Activated CD8-positive, alpha-beta memory T cell treated with anti-CD3 and anti-CD28 coated beads, Interleukin-2, amount 10 ng/mL, durations not matched to agents 7 days and 5 days (primary cell): ENCODE results near the gene ACADL. TPM values are rescaled to one million over a fixed set of nuclear protein-coding genes. Genes with fewer than 3 reads are reported as not detected.
A peak's percentile ranks its signal among the peaks of the same experiment; 100 is the strongest.
"Not testable (repeated sequence)": the region's sequence is repeated elsewhere in the genome, so short reads cannot be mapped to it uniquely, and the experiment has no call there.

Experiments used
- ATAC-seq: fragments of 150-1000 bp; cut with Tn5 transposase; one replicate; pipeline ENCODE4 v1.10.0; 2021; ENCODE audit warnings: moderate library complexity
- CTCF ChIA-PET: fragments of 350-600 bp; sonication (Branson Sonifier 250); formaldehyde crosslinking; loops from one replicate; lab custom pipeline; 2021; ENCODE audit warnings: antibody characterized with exemption; lab: Charles Lee
- DNase-seq: peaks from one replicate; pipeline ENCODE4 v3.0.0-alpha.2; 2020
- H3K27ac Mint-ChIP-seq: one replicate; pipeline ENCODE4 v1.8.0; 2021; ENCODE audit warnings: mild to moderate bottlenecking, mixed read lengths
- H3K27me3 Mint-ChIP-seq: one replicate; pipeline ENCODE4 v1.8.0; 2021; ENCODE audit warnings: mixed read lengths
- H3K36me3 Mint-ChIP-seq: one replicate; pipeline ENCODE4 v1.8.0; 2021; ENCODE audit warnings: mild to moderate bottlenecking, mixed read lengths
- H3K4me1 Mint-ChIP-seq: one replicate; pipeline ENCODE4 v1.8.0; 2021; ENCODE audit warnings: mixed read lengths
- H3K4me3 Mint-ChIP-seq: one replicate; pipeline ENCODE4 v1.8.0; 2021; ENCODE audit warnings: mild to moderate bottlenecking, moderate library complexity, mixed read lengths
- H3K9me3 Mint-ChIP-seq: one replicate; pipeline ENCODE4 v1.8.0; 2022; ENCODE audit warnings: low read depth, mixed read lengths
- total RNA-seq, 2 experiments: library from RNA; stranded (reverse); gene quantifications; one replicate each; pipeline ENCODE4 v1.2.3, GENCODE V29; 2021

The ACADL gene
- total RNA-seq, 2 experiments from 2014 or later: not detected

DNA sequence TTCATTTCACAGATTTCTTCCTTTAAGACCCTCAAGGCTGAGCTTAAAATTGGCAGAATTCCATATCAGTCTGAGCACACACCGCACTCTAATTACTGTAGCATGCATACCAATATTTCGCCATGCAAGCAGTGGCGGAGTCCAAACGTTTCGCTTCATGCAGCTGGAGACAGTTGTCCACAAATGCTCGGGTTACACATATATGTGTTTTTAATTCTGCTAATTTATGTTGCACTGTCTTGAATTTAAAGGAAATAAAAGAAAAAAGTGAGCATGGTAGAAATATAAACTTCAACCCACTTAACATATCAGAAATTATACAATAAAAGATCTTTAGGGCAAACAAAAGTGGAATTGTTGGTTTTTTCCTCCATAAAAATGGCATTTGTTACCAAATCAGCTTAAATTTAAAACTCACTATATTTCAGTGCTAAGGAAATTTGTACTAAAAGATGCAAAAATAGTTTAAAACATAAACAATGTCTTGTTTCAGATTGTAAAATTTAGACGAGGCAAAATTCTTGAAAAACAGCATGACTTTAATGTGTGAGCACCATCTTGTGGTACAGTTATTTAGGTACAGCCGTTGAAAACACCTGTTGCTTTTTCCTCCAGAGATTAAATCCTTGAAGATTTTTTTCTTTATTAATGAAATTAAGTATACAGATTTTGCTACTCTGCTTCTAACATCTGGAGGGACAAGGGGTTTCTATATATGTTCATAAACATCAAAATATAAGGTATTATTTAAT lies 30.0 kb downstream of the ACADL start:
- DNase-seq (no peak), ATAC-seq (no peak)
- CTCF ChIA-PET: interaction anchor here (0.7 to 2.6 kb wide), 8 partner anchors 11 to 219 kb away, joined by 3 to 14 read pairs (median 5); no protein-coding TSS in a partner anchor
- Mint-ChIP-seq H3K27me3 (peaks cover 8% of the 10 kb centered on the region), H3K36me3 (no peaks in the 10 kb centered on the region), H3K9me3 (no peaks in the 10 kb centered on the region), H3K27ac (no peak overlapping the region), H3K4me3 (no peak overlapping the region), H3K4me1 (peaks cover 4% of the 10 kb centered on the region)

DNA sequence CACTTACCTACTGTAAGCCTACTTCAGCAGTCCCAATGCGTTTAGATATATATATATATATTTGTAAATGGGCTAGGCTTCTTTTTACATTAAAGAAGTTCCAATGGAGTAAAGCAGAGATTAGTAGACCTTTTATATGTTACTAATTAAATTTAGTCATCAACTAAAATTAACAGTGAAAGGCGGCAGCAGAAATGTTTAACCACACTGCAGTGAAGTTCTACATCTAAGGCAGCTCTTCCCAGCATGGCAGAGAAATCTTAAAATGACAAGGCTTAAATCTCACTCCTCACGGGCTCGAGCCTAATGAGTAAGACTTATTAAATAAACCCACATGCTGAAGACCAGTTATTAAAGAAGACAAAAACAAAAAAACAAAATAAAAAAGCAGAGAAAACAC lies 34.9 kb downstream of the ACADL start:
- Mint-ChIP-seq H3K4me1 (peaks cover 4% of the 10 kb centered on the region), H3K27me3 (peaks cover 18% of the 10 kb centered on the region), H3K4me3 (no peak overlapping the region), H3K27ac (no peak overlapping the region), H3K9me3 (peaks cover 3% of the 10 kb centered on the region), H3K36me3 (peaks cover 2% of the 10 kb centered on the region)
- CTCF ChIA-PET: interaction anchor here (0.7 kb wide), 1 partner anchor 10 kb away, joined by 3 read pairs; no protein-coding TSS in a partner anchor
- ATAC-seq (no peak), DNase-seq (no peak)

DNA sequence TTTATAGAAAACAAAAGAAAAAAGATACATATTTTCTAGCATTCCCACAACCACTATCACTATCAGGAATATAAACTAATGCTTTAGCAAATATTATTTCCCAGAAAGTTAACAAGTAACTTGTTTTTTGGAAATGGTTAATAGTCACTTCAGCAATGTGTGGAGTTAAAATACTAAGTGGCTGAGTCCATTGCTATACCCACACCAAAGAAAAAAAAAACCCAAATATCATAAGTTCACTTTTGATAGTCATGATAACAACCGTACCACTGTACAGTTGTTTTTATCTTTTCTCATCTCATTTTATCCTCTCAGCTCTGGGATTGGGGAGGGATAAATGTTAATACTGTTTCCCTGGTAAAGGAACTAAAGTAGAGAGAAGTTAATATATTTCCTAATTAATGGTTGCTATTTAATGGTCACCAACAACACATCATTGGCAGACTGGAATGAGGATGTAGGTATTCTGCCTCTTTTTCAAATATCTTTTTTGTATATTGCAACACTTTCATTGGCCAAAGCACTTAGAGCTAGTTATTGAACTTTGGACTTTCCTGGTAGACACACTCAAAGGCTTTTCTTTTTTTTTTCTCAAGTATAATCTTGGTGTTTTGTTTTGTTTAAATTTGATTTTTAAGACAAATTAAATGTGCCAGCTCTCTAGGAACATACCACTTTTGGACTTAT lies 35.7 kb downstream of the ACADL start:
- no peak overlapping the region for H3K27ac Mint-ChIP-seq
- peaks cover 4% of the 10 kb centered on the region for H3K36me3 Mint-ChIP-seq
- H3K4me1 Mint-ChIP-seq: peaks cover 5% of the 10 kb centered on the region
- H3K9me3 Mint-ChIP-seq: peaks cover 8% of the 10 kb centered on the region
- DNase-seq (no peak), ATAC-seq (no peak)
- no peak overlapping the region for H3K4me3 Mint-ChIP-seq
- H3K27me3 Mint-ChIP-seq: peaks cover 16% of the 10 kb centered on the region
- CTCF ChIA-PET: interaction anchor here (0.7 to 1.0 kb wide), 2 partner anchors 9 kb away, joined by 3 read pairs; no protein-coding TSS in a partner anchor

DNA sequence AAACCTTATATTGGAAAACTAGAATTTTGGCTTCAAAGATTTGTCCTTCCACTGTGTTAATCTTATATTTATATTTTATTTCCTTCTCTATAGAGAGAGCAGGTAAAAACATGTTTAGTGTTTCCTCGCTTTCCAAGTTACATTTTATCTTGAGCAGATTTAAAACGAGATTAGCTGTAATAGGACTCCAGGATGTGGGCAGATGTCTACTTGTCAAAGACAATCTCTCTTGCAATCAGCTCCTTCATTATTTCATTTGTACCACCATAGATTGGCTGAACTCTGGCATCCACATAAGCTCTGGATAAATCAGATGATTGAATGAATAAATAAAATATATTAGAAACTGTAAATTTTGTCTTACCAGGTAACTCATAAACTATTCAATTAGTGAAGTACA lies 36.5 kb downstream of the ACADL start:
- ATAC-seq: no peak
- H3K27ac Mint-ChIP-seq: no peak overlapping the region
- H3K9me3 Mint-ChIP-seq: peaks cover 14% of the 10 kb centered on the region
- peaks cover 12% of the 10 kb centered on the region for H3K36me3 Mint-ChIP-seq
- CTCF ChIA-PET: interaction anchor here (1.0 kb wide), 1 partner anchor 10 kb away, joined by 3 read pairs; no protein-coding TSS in a partner anchor
- peaks cover 10% of the 10 kb centered on the region for H3K4me1 Mint-ChIP-seq
- H3K27me3 Mint-ChIP-seq: peaks cover 13% of the 10 kb centered on the region
- no peak overlapping the region for H3K4me3 Mint-ChIP-seq
- no peak for DNase-seq

DNA sequence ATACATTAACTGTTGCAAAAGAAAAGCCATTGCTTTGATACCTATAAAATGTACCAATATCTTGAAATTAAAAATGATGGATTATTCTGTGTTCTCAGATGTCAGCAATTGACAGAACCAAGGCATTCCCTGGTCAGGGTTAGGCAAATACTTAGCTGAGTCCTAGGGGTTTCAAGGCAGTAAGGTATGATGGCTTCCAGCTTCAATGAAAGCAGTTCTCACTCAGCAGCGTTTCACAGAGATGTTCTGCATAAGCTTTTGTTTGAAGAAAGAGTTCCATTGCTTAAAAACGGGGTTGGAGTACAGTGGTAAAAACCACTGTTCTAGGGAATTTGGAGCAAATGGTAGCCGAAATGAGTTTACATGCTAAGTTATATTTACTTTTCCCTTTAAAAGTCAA lies 37.1 kb downstream of the ACADL start:
- Mint-ChIP-seq H3K4me1 (peaks cover 15% of the 10 kb centered on the region), H3K9me3 (peaks cover 18% of the 10 kb centered on the region), H3K36me3 (peaks cover 17% of the 10 kb centered on the region), H3K4me3 (no peak overlapping the region), H3K27me3 (peaks cover 13% of the 10 kb centered on the region), H3K27ac (no peak overlapping the region)
- DNase-seq: no peak
- ATAC-seq: no peak
- CTCF ChIA-PET: no interaction called here

DNA sequence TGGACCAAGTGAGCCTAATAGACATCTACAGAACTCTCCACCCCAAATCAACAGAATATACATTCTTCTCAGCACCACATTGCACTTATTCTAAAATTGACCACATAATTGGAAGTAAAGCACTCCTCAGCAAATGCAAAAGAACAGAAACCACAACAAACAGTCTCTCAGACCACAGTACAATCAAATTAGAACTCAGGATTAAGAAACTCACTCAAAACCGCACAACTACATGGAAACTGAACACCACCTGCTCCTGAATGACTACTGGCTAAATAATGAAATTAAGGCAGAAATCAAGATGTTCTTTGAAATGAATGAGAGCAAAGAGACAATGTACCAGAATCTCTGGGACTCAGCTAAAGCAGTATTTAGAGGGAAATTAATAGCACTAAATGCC lies 41.3 kb downstream of the ACADL start:
- not testable (repeated sequence) for H3K4me3 Mint-ChIP-seq, DNase-seq, ATAC-seq, H3K27ac Mint-ChIP-seq
- Mint-ChIP-seq H3K9me3 (peaks cover 19% of the 10 kb centered on the region), H3K27me3 (peaks cover 12% of the 10 kb centered on the region), H3K4me1 (peaks cover 30% of the 10 kb centered on the region), H3K36me3 (peaks cover 20% of the 10 kb centered on the region)
- CTCF ChIA-PET: interaction anchor here (1.4 kb wide), 1 partner anchor 206 kb away, joined by 3 read pairs; no protein-coding TSS in a partner anchor

DNA sequence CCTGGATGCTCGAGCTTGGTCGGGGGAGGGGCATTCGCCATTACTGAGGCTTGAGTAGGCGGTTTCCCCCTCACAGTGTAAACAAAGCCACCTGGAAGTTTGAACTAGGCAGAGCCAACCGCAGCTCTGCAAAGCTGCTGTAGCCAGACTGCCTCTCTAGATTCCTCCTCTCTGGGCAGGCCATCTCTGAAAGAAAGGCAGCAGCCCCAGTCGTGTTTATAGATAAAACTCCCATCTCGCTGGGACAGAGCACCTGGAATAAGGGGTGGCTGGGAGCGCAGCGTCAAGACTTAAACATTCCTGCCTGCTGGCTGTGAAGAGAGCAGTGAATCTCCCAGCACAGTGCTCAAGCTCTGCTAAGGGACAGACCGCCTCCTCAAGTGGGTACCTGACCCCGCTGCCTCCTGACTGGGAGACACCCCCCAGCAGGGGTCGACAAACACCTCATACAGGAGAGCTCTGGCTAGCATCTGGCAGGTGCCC lies 43.6 kb downstream of the ACADL start:
- H3K4me3 Mint-ChIP-seq: not testable (repeated sequence)

DNA sequence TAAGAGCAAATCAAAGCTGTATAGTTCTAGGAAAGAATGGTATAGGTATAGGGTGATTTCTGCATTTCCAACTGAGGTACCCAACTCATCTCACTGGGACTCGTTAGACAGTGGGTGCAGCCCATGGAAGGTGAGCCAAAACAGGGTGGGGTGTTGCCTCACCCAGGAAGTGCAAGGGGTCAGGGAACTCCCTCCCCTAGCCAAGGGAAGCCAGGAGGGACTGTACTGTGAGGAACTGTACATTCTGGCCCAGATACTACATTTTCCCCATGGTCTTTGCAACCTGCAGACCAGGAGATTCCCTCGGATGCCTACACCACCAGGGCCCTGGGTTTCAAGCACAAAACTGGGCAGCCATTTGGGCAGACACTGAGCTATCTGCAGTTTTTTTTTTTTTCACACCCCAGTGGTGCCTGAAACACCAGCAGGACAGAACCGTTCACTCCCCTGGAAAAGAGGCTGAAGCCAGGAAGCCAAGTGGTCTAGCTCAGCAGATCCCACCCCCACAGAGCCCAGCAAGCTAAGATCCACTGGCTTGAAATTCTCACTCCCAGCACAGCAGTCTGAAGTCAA lies 44.1 kb downstream of the ACADL start:
- not testable (repeated sequence) for H3K4me3 Mint-ChIP-seq, DNase-seq, ATAC-seq
- CTCF ChIA-PET: interaction anchor here (1.0 kb wide), 1 partner anchor 9 kb away, joined by 3 read pairs; no protein-coding TSS in a partner anchor
- peaks cover 19% of the 10 kb centered on the region for H3K9me3 Mint-ChIP-seq
- H3K27ac Mint-ChIP-seq: peak overlapping the region; percentile 14
- H3K36me3 Mint-ChIP-seq: peaks cover 20% of the 10 kb centered on the region
- H3K27me3 Mint-ChIP-seq: peaks cover 12% of the 10 kb centered on the region
- H3K4me1 Mint-ChIP-seq: peaks cover 27% of the 10 kb centered on the region

More for the DNA sequence above, 43.6 kb downstream of the ACADL start:
- H3K27me3 Mint-ChIP-seq, ATAC-seq, DNase-seq: not testable (repeated sequence)
- CTCF ChIA-PET: interaction anchor here (1.0 kb wide), 1 partner anchor 10 kb away, joined by 3 read pairs; no protein-coding TSS in a partner anchor
- H3K9me3 Mint-ChIP-seq: peaks cover 19% of the 10 kb centered on the region
- H3K27ac Mint-ChIP-seq: peak overlapping the region; percentile 14
- peaks cover 27% of the 10 kb centered on the region for H3K4me1 Mint-ChIP-seq
- H3K36me3 Mint-ChIP-seq: peaks cover 20% of the 10 kb centered on the region

DNA sequence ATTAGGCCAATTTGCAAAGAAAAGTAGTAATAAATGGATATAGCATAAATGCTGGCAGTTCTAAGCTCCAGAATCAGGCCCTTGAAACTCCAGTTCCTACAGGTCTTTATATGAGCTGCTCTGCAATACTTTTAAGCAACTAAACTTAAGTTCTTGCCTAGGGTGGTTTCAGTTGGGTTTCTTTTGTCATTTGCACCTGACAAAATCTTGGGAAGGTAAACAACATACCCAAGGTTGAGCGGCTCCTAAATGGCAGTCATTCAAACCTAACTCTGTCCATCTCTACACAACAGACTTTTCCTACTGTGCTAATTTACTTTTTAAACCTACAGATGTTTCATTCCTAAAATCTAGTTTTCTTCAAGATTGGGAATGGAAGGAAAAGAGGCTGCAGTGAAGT lies 44.8 kb downstream of the ACADL start:
- Mint-ChIP-seq H3K4me3 (no peak overlapping the region), H3K27ac (no peak overlapping the region), H3K36me3 (peaks cover 18% of the 10 kb centered on the region), H3K9me3 (peaks cover 17% of the 10 kb centered on the region), H3K27me3 (peaks cover 14% of the 10 kb centered on the region), H3K4me1 (peaks cover 27% of the 10 kb centered on the region)
- ATAC-seq (no peak), DNase-seq (no peak)
- CTCF ChIA-PET: interaction anchor here (1.0 kb wide), 1 partner anchor 9 kb away, joined by 3 read pairs; no protein-coding TSS in a partner anchor

DNA sequence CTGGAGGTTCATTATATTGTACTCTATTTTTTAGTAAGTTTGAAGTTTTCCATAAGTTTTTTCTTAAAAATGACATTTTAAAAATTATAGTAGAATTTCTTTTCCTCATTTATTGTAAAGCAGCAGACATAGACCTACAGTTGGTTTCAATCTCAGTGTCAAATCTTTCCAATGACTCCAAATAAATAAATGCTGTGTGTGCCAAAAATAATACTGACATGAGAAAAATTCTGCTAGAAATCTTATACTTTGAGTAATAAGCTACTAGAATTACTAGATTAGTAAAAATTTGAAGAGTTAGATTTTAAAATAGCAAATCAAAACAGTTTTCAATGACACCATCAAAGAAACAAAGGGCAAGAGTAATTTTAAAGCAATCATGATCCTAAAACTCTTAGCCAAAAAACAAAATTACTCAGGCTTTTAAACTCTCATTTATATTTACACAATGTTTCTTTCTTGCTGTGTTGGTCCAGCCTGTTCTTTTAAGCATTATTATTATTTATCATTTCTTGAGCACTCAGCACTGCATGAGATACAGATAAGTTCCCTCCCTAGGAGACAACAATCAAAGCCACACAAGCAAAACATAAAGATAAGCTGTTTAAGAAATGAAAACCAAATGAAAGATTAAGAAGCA lies 45.8 kb downstream of the ACADL start:
- H3K27me3 Mint-ChIP-seq: peaks cover 19% of the 10 kb centered on the region
- DNase-seq (no peak), ATAC-seq (no peak)
- CTCF ChIA-PET: no interaction called here
- no peak overlapping the region for H3K27ac Mint-ChIP-seq
- peaks cover 14% of the 10 kb centered on the region for H3K36me3 Mint-ChIP-seq
- H3K4me3 Mint-ChIP-seq: no peak overlapping the region
- peaks cover 10% of the 10 kb centered on the region for H3K9me3 Mint-ChIP-seq
- peaks cover 25% of the 10 kb centered on the region for H3K4me1 Mint-ChIP-seq

DNA sequence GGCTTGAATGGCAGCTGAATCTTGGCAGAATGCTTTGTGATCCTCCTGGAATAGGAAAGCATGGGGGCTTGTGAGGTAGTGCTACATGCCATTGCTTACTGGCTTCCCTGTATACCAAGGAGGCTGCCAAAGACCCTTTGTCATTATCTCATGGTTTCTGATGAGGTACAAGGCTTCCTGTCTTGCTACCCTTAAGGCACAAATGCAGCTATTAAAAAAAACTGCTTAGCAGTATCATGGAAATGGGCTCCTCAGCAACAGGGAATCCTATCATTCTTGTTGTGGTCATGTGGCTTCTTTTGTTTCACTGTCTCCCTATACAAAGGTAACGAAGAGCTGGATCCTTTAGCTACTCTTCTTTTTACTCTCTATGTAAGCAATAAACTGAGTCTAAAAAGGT lies 47.5 kb downstream of the ACADL start:
- Mint-ChIP-seq H3K27me3 (peaks cover 30% of the 10 kb centered on the region), H3K27ac (no peak overlapping the region), H3K36me3 (peaks cover 2% of the 10 kb centered on the region), H3K4me3 (no peak overlapping the region), H3K9me3 (no peaks in the 10 kb centered on the region), H3K4me1 (peaks cover 14% of the 10 kb centered on the region)
- DNase-seq (no peak), ATAC-seq (no peak)
- CTCF ChIA-PET: no interaction called here

DNA sequence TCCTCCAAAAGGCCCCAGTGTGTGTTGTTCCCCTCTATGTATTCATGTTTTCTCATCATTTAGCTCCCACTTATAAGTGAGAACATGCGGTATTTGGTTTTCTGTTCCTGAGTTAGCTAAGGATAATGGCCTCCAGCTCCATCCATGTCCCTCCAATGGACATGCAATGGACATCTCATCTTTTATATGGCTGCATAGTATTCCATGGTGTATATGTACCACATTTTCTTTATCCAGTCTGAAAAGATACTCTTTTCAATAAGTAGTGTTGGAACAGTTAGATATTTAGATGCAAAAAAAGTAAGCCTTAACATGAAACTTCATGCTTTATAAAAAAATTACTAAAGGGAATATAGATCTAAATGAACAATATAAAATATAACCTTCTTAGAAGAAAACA lies 48.1 kb downstream of the ACADL start:
- H3K27ac Mint-ChIP-seq, CTCF ChIA-PET, H3K4me3 Mint-ChIP-seq, H3K36me3 Mint-ChIP-seq, DNase-seq, H3K9me3 Mint-ChIP-seq, ATAC-seq: not testable (repeated sequence)
- Mint-ChIP-seq H3K4me1 (peaks cover 14% of the 10 kb centered on the region), H3K27me3 (peaks cover 35% of the 10 kb centered on the region)
